ENCODE measurements around the gene HSD11B2.

Gene HSD11B2

DNA sequence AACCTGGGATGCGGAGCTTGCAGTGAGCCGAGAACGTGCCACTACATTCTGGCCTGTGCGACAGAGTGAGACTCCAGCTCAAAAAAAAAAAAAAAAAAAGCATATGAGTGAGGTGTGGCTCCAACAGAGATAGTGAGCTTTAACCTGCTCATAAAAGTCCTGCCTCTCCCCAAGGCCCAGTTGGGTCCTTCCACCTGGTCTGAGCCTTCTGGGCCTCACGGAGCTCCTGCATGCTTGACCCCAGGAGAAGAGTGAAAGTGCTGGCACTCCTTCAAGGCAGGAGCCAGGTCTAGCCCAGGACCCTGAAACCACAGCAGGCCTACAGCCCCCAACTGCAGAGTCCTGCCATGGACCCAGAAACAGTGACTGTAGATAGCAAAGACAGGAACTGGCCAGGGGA, 17.7 kb downstream of the HSD11B2 start:
- DNase-seq (ENCODE audit: low read depth in 2 of 2, low spot score in 1 of 2) = no peak

DNA sequence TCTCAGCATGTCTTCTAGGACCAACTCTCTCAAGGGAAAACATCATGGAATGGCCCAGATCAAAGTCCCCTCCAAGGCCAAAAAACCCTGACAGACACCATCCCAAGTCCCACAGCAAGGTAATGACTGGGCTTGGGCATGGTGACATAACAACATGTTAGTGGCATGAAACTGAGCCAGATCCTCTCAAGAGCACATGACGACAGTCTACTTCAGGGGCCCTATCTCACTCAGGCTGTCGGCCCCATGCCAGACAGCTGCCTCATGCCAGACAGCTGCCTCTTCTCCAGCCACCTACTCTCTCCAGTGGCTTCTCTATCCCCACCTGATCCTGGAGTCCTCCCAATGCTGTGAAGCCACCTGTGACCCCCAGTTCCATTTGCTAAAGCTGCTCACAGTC, 18.4 kb downstream of the HSD11B2 start:
- no peak for DNase-seq (ENCODE audit: low read depth in 2 of 2, low spot score in 1 of 2)

DNA sequence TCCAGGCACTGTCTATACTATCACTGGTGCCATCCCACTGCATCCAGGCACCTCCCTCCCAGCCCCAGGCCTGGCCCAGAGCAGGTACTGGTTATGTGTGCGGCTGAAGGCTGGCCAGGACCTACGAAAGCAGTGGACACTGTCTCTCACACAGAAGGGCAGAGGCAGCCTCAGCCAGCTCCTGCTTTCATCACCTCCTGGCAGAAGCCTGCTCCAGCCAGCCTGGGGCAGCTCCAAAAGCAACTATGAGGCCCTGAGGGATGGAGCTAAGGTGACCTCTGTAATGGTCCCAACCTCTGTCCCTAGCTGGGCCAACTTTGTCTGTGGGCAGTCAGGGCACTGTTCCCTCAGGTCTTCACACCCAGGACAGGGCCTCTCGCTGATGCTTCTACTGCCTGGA, 18.8 kb downstream of the HSD11B2 start:
- no peak for DNase-seq (ENCODE audit: low read depth in 2 of 2, low spot score in 1 of 2)

DNA sequence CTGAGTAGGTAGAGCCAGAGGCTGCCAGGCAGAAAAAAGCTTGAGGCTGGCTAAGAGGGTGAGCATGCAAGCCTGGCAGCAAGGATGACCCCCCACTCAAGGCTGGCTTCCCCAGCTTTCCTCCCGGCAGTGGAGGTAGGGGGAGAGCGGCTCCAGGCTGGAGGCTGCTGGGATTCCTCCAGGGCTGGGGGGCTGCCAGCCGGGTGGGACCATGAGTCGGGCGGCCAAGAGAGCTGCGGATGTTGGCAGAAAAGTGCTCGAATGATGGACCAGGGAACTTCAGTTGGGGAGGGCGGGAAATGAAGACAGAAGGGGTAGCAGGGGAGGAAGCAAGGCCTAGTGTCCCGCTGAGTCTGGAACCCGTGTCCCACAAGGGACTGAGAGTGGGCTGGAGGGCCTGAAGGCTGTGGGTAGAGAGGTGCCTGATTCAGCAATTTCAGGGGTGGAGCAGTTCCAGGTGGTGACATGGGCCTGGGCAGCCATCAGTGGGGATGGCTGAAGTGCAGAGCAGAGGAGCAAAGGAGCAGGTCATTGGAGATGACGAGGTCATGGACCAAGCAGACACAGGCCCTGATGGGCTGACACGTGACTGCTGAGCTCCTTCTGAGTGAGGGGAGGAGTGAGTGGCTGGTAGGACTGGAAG, 20.3 kb downstream of the HSD11B2 start:
- DNase-seq (ENCODE audit: low read depth in 2 of 2, low spot score in 1 of 2) = no peak

DNA sequence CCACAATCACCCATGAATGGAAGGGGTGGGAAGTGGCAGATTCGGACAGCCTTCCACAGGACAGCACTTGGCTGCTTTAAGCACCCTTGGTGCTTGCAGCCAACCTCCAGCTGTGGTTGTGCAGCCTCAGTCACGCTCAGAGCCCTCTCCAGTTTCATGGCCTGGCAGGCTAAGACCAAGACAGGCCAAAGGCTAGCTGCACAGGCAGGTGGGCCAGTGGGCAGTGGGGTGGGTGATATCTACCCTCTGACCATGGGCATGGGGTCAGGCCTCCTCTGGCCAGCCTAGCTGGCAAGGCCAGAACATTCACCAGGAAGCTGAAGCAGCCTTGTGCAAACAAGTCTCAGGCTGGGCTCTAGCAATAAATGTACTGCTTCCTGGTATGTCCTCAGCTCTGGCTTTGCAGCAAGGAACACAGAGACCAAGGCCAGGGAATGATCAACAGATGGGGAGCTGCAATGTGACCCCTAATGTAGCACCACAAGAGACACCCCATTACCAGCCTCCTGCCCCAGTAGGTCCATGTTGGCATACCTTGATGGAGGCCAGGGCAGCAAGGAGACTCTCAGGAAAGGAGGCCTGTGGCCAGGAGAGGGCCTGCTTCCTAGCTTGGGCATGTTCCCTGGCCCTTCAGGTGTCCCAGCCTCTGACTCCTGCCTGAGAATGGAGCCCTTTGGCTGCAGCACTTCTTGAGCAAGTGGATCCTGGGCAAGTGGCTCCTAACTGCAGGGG, 20.9 kb downstream of the HSD11B2 start:
- DNase-seq (ENCODE audit: low read depth in 2 of 2, low spot score in 1 of 2) = no peak

DNA sequence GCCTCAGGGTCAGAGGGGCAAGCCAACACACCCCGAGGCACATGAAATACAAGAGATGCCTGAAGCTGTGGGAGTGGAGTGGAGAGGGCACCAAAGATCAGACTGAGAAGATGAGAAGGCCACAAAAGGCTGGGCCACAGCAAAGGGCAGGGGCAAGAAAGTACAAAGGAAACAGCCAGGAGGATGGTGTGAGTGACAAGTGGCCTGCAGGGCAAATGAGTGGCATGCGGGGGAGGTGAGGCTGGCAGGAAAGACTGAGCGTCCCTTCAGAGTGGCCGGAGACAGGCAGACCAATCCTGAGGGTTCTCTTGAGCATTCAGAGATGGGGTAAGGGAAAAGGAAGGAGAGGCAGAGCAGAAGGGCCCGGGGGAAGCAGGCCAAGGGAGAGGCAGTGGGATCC, 23.2 kb downstream of the HSD11B2 start:
- DNase-seq (ENCODE audit: low read depth in 2 of 2, low spot score in 1 of 2) = no peak

DNA sequence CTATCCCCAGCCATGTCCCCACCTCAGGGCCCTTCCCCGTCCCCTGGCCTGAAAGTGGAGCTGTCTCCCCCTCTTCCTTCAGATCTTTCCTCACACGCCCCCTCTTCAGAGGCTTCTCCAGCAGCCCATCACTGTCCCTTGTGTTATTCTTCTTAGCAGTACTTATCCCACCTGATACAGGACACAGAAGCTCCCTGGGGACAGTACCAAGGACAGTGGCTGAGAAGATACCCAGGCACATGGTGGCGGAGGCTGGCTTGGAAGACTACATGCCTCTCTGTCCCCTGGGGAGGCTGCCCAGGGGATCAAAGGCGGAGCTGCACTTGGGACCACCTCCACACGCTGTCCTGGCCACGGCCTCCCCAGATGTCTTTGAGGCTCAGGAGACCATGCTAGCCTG, 23.9 kb downstream of the HSD11B2 start:
- no peak for DNase-seq (ENCODE audit: low read depth in 2 of 2, low spot score in 1 of 2)

DNA sequence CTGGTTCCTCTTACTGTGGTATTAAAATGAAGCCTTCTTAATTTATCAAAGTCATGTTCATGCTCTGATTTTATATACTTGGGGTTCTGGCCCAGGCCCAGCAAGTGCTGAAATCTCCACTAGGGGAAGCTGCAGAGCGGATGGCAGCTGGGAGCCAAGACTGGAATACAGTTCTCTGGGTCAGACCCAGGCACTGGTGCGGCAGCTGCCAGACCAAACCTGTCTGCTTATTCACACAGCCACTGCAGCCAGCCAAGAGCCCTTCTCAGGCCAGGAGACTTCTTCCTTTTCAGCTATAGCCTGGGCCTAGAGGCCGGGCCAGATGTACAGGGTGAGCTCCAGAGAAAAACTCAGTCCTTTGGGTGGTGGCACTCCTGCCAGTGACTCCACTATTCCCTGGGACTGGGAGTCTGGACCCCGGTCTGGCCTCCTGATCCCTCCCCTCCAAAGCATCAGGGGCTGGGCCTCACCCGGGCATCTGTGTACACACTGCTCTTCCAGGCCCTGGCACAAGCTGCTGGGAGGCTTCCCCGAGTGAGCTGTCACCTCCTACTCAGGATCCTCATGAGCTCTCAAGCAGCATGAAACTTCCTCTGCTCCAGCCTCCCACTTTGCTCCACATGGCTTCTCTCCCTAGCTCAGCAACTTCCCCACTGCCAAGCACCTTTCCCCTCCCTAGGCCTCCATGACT, 25.6 kb downstream of the HSD11B2 start:
- DNase-seq (ENCODE audit: low read depth in 2 of 2, low spot score in 1 of 2) = no peak

DNA sequence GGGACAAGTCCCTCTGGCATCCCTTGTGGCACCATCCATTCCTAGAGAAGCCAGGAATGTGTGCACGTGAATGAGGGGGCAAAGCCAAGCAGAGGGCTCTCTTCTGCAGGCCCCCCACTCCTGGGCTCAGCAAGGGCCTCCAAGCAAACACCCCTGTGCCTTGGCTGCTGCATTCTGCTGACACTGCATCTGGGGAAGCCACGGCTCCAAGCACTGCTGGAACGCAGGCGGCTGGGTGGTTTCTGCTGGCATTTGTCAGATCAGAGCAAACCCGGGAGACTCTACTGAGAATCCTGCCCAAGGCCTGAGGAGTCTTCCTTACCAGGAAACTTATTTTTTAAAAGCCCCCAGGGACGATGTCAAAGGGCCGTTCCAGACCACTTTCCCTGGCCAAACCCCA, 26.7 kb downstream of the HSD11B2 start:
- DNase-seq (ENCODE audit: low read depth in 2 of 2, low spot score in 1 of 2) = no peak

DNA sequence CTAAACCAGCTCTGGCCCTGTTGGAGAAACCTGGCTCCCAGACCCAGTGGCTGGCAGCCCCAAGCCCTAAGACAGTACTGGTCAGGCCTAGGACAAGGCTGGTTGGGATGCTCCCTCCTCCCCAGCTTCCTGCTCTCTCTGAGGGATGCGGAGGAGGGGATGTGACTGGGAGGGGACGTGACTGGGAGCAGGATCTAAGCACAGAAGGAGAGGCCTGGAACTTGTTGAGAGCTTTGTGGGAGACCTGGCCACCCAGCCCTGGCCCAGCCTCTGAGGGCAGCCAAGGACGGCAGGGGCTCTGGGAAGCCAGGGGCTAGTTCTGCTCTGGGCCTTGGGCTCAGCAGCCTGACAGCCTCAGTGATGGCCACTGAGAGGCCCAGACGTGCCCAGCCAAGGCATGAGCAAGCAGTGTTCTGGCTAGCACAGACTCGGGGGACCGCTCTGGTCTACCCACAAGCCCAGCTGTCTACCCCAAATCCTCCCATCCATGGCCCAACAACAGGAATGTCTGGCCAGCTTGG, 27.3 kb downstream of the HSD11B2 start:
- no peak for DNase-seq (ENCODE audit: low read depth in 2 of 2, low spot score in 1 of 2)

DNA sequence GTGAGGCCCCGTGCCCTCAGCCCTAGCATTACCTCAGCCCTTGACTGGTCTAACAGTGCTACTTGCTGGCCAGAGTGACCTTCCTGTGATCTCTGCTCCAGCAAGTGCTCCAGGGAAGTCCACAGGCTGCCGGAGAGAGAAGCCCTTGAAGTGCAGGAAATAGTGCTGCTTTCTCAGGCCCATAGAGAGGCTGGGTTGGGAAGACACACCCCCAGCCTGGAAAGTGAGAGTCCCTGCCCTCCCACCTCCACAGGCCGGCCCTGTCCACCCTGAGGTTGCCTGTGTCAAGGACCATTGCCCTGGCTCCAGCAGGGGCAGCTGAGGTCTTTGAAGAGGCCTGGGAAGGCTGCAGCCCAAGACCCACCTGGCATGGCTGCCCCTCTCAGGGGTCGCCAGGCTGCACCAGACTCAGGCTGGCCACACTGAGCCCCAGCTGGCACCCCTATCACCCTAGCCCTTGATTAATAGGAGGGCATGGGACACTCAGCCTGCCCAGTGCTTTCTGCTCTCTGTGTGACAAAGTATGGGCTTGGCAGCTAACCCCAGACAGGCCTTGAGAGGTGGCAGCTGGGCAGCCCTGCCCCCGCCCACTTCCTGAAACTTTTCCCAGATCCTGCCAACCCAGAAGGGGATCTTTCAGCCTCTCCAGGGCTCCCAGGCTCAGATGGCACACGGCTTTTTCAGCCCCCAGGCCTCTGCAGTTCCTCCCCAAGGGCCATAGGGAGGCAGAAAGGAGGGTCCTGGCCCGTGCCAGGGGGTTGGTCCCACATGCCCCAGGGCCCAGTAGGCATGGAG, 28.3 kb downstream of the HSD11B2 start:
- DNase-seq (ENCODE audit: low read depth in 2 of 2, low spot score in 1 of 2) = no peak

DNA sequence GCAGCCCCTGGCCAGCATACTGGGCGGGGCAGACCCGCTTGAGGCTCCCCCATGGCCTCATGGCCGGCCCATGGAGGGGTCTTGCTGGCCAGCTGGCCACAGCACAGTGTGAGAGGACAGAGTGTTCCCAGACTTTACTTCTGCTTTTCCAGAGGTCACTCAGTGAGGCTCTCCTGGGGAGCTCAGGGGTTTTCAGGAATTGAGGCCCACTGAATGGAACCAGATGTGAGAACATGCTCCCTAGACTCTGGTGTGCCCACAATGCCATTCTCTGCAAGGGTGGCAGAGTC, 28.9 kb downstream of the HSD11B2 start:
- no peak for DNase-seq (ENCODE audit: low read depth in 2 of 2, low spot score in 1 of 2)

DNA sequence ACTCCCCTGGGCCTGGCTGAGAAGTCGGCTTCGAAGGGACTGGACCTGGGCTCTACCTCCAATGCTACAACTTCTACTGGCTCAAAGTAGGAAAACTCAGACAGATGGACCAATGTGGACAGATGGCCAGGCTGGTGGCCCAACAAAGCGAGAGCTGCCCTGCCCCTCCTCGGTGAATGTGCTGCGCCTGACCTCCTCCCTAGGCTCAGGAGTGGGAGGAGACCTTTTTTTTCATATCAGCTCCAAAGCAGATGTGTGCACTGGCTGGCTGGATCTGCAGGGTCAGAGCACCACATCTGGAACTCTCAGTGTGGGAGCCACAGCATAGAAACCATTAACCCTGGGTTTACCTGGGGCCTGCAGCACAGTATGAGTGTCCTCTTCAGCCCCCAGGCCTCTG, 29.2 kb downstream of the HSD11B2 start:
- no peak for DNase-seq (ENCODE audit: low read depth in 2 of 2, low spot score in 1 of 2)

DNA sequence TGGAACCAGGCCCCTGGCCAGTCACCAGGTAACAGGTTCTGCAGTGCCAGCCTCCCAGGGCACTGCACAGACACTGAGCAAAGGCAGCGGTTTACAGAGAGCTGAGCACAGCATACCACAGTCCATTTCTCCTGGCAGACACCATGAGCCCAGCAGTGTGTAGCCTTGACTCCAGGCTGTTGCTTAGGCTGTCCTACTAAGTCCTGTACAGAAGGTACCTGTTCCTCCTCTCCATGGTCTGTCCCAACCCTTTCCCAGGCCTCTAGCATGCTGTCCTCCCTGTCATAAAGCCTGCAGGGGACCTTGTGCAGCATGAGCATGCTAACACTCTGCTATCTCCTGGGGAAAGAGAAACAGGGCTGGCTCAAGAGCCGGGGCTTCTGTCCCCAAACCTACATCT, 30.0 kb downstream of the HSD11B2 start:
- no peak for DNase-seq (ENCODE audit: low read depth in 2 of 2, low spot score in 1 of 2)

DNA sequence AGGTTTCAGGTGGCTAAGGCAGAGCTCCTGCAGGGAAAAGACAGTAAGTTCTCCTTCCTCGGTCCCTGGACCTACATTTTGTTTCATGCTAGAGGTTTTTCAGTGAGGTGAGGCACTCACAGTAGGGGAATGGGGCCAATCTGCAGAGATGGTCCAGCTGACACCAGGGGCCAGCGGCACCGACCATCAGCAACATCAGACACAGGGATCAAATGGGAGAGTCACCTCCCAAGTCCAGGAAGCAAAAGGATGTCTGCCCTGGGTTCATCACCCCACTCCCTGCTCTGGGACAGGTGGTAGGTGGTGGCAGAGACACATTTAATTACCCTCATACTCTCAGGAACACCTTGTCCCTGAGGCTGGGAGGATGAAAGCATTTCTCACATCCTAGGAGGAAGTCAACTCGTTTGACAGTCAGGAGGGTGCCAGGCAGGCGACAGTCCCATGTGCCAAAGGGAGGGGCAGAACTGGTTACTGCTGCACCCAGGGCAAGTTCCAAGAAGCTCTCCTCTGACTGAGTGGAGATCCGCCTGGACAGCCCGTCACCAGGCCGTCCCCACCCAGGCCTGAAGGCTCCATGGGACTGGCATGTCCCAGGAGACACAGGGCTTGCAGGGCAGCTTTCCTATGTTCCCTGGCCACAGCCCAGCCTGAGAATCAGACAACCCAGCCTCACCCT, 30.8 kb downstream of the HSD11B2 start:
- DNase-seq (ENCODE audit: low read depth in 2 of 2, low spot score in 1 of 2) = no peak

DNA sequence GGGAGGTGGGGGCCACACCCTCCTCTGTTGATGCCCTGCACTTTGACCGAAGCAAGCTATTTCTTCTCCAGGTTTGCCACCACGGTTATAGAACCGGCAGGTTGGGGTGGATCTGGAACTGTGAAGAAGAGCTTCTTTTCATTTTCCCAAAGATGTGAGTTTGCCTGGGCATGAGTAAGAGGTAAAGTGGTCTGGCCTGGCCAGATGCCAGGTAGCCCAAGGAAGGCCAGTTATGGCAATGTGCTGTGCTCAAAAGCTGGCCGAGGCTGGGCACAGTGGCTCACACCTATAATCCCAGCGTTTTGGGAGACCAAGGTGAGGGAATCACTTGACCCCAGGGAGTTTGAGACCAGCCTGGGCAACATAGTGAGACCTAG, 31.3 kb downstream of the HSD11B2 start:
- no peak for DNase-seq (ENCODE audit: low read depth in 2 of 2, low spot score in 1 of 2)

DNA sequence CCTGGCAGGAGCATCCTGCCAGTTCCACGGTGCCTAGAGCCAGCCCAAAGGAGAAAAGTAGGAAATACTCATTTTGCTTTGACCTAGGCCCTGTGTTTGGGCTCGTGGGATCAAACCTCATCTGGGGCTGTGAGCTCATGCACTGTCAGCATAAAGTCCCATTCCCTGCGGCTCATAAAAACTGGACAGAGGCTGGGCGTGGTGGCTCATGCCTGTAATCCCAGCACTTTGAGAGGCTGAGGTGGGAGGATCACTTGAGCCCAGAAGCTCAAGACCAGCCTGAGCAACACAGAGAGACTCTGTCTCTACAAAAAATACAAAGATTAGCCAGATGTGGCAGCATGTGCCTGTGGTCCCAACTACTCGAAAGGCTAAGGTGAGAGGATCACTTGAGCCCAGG, 32.1 kb downstream of the HSD11B2 start:
- DNase-seq (ENCODE audit: low read depth in 2 of 2, low spot score in 1 of 2) = no peak

DNA sequence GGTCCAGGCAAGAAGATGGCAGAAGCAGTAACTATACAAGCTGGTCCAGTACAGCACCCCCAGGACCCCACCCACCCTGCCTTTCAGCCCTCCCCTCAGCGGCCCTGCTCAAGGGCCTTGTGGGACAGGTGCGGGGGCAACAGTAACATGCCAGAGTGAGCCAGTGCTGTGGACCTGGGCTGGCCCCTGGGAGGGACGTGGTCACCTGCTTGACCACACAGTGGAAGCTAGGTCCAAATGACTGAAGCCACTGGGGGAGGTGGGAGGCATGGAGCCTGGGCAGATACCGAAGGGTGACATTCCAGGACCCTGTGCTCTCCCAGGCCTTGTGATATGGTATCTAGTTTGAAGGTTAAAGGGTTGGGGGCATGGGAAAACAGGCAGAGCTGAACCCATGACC, 32.8 kb downstream of the HSD11B2 start:
- no peak for DNase-seq (ENCODE audit: low read depth in 2 of 2, low spot score in 1 of 2)

DNA sequence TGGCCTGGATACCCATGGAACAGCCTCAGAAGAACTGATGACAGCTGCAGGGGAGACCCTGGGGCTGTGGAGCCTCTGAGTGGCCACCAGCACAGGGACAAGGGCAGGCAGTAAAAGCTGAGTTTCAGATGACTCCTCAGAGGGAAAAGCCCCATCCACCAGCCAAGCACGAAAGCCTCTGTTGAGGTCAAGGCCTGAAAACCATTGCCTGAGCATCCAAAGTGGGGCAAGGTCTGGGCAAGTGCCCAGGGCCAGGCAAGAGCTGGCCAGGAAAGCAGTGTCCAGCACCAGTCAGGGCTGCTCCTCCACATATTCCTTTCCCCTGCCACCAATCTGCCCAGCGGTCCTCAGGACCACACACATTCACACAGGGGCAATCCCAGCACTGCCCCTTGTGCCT, 33.6 kb downstream of the HSD11B2 start:
- DNase-seq (ENCODE audit: low read depth in 2 of 2, low spot score in 1 of 2) = no peak

DNA sequence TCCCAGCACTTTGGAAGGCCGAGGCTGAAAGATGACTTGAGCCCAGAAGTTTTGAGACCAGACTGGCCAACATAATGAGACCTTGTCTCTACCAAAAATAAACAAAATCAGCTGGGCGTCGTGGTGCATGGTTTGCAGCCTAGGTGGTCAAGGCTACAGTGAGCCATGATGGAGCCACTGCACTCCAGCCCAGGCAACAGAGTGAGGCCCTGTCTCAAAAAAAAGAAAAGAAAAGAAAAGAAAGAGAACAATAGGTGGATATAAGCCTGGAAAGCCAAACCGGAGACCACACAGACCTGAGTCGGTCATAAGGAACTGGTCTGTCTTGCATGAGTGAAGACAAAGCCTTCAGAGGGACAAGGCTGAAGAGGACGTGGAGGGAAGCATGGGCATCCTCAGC, 35.7 kb downstream of the HSD11B2 start:
- DNase-seq (ENCODE audit: low read depth in 2 of 2, low spot score in 1 of 2) = no peak

DNA sequence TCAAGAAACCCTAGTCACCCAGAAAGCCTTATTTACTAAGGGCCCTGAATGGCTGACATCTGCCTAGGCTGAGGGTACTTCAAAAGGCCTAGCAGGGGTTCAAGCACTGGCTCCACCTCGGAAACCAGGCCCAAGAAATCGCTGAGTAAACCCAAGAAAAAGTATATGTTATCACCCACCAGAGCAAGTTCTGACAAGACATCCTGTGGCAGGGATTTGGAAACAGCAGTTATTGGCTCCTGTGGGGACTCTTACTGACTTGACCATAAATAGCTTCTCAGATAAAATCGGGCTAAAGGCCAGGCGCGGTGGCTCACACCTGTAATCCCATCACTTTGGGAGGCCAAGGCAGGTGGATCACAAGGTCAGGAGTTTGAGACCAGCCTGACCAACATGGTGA, 37.8 kb downstream of the HSD11B2 start:
- no peak for DNase-seq (ENCODE audit: low read depth in 2 of 2, low spot score in 1 of 2)
